NCI-H187 (cell line): ENCODE results near the gene UVSSA.

Experiments
- DNase-seq, 2 experiments: peaks; one replicate each; lab custom pipeline; 2025; lab: John Stamatoyannopoulos, UW

Gene UVSSA

DNA sequence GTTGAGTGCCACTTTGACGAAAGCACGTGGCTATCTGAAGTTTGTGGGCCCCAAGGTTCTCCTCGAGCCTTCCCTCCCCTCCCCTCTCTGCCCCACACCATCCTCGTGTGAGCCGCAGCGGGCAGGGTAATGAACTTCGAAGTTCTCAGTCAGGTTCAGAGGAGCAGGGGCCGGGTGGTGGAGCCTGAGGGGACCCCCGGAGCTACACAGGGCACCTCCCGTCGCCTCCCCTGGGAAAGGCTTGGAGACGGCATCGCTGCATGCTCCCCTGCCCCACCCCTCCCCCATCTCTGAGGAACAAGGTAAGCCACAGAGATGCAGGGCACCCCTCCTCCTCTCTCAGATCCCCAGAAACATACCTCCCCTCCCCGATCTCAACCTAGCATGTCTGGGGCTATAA is 62.1 kb downstream of the UVSSA start:
- DNase-seq = no peak

GRCh38 chr4:1409491-1410425 is 62.8 kb downstream of the UVSSA start:
- no peak for DNase-seq

- DNase-seq = no peak
Observed at GRCh38 chr4:1410491-1411325, 63.7 kb downstream of the UVSSA start.

DNA sequence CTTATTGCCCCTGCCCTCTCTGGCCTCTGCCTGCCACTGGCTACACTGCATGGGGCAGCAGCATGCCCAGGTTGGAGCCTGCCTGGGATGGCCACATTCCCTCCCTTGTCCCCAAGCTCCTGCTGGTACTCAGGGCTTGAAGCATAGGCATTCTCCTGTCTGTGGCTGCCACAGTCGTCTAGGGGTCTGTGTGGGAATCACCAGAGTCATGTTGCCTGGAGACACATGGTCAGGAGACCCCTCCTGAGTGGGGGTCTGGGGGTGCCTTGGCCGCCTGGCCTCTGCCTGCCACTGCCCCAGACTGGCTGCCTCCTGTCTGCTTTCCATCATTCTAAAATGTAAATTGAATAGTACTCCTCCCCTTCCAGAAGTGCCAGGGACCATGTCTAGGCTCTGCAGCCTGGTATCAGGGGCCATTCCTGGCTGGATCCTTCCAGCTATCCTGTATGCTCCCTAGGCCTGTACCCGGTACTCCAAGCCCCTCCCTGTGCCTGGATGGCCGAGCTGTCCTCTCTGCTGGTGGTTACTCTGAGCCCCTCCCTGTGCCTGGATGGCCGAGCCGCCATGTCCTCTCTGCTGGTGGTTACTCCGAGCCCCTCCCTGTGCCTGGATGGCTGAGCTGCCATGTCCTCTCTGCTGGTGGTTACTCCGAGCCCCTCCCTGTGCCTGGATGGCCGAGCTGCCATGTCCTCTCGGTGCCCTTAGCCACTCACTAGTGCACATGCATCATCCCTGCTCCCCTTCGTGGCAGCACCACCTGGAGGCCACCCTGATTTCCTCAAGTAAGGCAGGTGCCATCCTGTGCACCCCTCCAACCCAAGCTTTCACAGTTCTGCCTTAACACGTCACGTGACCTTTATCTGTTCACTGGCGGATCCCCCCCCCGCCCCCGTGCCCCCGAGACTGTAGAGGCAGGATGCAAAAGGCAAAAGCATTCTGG is 64.7 kb downstream of the UVSSA start:
- no peak for DNase-seq

- no peak for DNase-seq
Observed at GRCh38 chr4:1412376-1413203, 65.6 kb downstream of the UVSSA start.

DNA sequence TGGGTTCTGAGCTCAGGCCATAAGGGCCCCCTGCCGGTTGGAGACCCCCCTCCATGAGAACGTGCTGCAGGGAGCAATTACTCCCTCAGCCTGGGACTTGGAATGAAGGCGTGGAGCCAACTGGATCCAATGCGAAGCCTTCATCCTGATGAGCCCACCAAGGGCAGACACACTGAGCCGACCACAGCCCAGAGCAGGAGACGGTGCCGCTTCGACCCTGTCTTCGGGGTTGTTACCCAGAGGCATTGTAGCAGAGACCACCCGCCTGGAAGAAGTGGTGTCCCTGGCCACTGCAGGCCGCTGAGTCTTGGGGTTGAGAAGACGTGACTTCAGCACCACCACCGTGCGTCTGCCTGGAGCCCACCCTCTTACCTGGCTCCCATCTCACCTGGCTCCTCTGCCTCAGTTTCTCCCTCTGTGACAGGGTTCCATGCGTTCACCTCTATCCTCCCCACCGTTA is 66.2 kb downstream of the UVSSA start:
- DNase-seq = no peak

DNA sequence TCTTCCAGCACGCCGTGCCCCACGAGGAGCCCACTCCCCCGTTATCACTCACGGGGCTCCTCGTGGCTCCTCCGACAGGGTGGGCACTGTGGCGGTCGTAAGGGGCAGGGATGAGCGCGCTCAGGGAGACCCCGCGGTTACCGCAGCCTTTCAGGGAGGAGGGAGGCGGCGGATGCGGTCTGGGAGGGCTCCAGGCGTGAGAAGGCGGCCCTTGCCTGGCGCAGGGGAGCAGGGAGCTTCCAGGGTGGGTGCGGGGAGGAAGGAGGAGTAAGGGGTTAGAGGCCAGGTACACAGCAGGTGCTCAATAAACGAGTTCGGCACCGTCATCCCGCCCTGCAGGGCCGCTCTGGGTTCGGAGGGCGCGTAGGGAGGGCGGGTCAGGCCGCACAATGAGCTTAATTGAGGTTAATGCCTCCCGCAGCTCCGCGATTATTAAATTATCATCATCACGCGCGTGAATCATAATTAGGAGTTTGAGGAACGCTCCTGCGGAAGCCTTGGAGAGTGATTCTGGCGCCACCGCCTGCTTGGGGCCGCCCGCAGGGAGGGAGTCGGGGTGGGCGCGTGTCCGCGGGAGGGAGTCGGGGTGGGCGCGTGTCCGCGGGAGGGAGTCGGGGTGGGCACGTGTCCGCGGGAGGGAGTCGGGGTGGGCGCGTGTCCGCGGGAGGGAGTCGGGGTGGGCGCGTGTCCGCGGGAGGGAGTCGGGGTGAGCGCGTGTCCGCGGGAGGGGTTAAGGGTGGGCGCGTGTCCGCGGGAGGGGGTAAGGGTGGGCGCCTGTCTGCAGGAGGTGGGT is 66.9 kb downstream of the UVSSA start:
- DNase-seq = no peak

DNA sequence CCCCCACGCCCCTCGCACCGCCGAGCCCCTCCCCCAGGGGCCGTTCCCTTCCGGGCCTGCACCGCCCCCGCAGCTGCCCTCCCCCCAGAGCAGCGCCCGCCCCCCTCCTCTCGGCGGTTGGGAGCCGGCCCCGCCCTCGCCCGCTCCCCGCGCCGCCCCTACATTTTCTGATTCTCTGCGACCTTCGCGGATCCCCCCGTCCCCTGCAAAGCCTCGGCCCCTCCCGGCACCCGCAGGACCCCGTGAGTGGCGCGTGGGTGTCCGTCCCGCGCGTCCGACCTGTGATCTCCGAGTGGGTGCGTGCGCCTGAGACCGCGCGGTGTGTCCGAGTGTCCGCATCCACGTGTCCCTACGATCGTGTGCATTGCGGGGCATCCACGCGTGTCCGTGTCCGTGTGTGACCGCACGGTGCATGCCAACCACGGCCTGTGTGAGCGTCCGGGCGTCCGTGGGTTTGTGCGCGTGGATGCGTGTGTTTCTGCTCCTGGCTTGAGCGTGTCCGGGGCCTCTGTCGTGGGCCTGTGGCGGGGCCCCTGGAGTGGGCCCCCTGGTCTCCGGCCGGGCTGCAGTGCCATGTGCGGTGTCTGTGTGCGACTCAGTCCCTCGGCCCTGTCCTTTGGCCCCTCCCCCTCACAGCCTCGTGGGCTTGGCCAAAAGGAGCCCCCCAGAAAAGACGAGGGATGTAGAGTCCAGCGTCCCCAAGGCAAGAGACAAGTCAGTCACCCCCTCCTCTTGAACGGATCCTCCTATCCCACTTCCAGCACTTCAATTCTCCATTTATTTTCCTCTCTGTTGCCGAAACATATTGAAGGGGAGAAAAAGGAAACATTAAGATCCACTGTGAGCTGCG is 68.0 kb downstream of the UVSSA start:
- no peak for DNase-seq

GRCh38 chr4:1415681-1415981 is 68.6 kb downstream of the UVSSA start:
- no peak for DNase-seq

DNA sequence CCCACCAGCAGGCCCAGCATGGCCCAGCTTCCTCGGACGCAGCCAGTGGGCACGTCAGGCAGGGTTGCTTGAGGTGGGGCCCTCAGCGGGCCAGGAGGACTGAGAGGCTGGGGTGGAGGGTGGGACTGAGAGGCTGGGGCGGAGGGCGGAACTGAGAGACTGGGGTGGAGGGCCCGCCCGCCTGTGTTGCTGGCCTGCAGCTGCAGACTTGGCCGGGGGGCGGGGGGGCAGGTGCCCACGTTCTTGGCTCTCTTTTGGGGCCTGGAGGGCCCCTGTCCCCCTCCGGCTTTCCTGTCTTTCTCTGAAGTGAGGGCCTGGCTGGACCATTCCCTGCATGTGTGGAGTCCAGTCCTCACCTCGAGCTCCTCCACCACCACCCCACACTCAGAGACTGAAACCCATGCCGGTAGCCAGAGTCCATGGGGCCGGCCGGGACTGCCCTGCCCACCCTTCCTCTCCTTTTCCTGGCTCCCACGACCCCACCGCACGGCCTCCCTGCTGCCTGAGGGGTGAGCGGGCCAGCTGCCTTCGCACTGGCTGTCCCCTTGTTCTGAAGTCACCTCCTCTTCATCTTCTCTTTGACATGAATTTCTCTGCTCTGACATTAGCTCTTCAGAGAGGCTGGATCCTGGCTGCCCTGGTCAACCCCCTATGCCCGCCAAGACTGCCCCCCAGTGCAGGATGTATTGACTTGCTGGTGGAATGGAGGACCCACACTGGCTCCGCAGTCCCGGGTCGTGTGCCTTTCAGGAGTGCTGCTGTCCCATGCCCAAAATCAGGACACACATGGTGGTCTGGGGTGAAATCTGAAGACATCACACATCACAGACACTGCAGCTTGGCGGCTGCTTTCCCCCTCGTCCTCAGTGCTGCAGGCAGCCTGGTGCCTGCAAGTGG is 69.3 kb downstream of the UVSSA start:
- DNase-seq = no peak

DNA sequence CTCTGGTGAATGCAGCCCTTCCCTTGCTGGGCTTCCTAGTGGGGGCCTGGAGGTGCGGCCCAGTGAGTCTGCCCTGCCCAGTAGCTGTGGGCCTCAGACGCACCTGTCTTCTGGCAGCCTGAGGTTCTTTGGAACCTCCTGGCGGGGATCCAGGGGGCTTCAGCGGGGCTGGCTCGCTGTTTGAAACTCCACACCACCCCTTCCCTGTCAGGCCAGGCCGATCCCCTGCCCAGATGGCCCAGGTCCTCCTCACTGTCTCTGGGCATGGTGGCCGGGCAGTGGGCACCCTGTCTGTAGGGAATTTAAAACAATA is 69.9 kb downstream of the UVSSA start:
- DNase-seq = no peak

- no peak for DNase-seq
Observed at GRCh38 chr4:1417522-1418390, 70.7 kb downstream of the UVSSA start.

- DNase-seq = no peak
Observed at GRCh38 chr4:1418494-1419285, 71.7 kb downstream of the UVSSA start.

GRCh38 chr4:1419708-1420107 is 72.7 kb downstream of the UVSSA start:
- no peak for DNase-seq

DNA sequence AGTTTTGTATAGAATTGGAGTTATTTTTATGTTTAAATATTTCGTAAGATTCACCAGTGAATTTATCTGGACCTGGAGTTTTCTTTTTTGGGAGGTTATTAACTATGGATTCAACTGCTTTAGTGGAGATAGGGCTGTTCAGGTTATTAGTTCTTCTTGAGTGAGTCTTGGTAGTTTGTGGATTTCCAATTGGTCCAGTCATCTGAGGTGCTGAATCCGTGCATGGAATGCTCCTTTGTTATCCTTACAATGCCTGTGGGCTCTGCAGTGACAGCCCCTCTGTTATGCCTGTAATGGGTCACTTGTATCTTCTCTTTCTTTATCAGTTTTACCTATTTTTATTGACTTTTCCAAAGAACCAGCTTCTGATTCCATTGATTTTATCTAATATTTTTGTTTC is 74.6 kb downstream of the UVSSA start:
- no peak for DNase-seq

- DNase-seq = no peak
Observed at GRCh38 chr4:1427010-1427409, 80.0 kb downstream of the UVSSA start.
